Ecto neural progenitor cell (in vitro differentiated cells): ENCODE data around the gene SOX15.
"Not testable (repeated sequence)": the region's sequence is repeated elsewhere in the genome, so short reads cannot be mapped to it uniquely, and the experiment has no call there.

Source experiments
- DNase-seq: peaks from one replicate; pipeline ENCODE4 v3.0.0-alpha.2; 2018; ENCODE audit warnings: low spot score

The SOX15 gene

DNA sequence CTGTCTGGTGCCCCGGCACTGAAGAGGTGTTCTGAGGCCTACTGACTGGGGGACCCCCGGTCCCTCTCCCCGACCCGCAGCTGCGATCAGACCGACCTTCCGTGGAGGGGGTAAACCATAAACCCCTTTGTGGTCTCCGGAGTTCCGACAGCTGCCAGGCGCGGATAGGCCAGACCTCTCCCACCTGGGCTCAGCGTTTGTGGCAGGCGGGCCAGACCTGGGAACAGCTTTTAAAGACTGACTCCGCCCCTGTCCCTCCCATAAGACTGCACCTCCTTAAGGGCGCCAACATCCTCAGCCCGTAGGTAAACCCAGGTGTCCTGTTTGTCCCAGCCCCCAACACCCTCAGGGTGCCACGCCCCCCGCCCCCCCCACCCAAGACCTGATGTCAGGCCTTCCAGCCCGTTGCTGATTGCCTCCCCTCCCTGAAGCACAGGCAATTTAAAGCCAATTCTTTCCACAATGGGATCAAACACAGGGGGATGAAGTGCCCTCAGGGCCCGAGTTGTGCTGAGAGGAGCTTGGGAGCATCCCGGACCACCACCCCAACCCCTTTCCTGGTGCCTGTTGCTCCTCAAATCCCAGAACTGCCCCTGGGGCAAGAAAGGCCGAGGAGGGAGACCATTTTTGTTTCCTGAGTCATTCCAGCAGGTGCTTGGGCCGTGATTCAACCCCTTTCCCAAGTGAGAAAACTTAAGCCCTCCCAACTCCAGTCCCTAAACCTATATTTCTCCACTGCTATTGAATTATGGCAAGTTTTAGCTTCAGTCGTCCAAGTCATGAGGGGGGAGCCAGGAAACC is at the start of gene SOX15:
Gene SOX15 (minus strand): TSS at position 204 of the 801 bp plus-strand sequence. CDS start 418 bp downstream, outside the sequence.
- peak; percentile 78 for DNase-seq

DNA sequence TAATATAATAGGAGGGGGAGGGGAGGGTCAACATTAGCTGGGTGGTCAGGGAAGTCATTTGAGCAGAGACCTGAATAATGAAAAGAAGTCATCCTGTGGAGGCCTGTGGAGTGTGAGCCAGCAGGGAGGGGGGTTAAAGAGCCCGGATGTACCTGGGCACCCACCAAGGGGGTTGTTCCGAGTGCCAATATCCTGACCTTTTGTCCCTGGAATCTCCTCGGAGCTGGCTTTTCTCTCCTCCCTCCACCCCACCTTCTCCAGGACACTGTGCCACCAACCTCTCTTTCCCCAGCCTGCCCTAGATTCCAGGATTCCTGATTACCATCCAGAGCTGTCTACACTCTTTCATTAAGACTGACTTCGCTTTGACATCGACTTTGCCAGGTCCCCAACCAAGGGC is 46.3 kb upstream of the SOX15 start:
- no peak for DNase-seq

DNA sequence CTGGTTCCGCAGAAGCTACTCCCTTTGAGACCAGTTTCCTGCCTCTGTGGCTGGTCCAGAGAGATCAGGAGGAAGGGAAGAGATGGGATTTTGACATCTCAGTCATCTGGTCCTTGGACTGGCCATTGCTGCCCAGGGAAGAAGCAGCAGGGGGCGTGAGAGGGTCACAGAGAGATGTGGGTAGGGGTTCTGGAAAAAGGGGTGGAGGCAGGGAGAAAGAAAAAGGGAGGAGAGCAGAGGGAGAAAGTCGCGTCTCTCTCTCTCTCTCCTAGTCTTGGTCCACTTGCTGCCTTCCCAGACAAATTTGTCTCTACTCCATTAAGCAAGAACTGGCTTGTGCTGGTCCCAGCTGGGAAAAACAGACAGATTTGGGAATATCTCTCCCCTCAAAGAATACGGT is 44.5 kb upstream of the SOX15 start:
- DNase-seq, result peak; percentile 84

DNA sequence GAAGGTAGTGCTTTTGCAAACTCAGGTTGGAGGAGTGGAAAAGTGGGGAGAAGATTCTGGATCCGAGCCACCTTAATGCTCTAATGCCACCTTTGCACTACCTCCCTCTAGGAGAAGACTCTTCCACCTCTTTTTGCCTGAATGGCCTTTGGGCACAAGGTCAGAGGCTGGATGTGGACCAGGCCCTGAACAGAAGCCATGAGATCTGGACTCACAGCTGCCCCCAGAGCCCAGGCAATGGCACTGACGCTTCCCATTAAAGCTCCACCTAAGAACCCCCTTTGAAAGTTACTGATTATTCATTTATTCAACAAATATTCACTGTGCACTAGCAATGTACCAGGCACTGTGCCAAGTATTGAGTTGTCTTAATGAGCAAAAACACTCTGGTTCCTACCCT is 43.2 kb upstream of the SOX15 start:
- DNase-seq, result no peak

DNA sequence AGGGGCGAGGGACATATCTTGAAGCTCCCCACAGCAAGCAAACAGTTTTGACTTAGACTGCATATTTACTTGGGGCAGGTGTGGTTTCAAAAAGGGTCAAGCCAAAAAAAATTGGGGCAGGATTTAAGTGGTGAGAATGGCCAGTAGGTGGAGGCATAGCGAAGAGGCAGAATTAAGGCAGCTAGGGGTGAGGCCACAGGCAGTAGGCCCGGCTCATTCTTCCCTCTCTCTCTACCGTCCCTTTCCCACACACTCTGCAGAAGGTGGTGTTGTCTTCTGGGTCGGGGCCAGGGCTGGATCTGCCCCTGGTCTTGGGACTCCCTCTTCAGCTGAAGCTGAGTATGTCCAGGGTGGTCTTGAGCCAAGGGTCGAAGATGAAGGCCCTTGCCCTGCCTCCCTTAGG is 42.6 kb upstream of the SOX15 start:
- DNase-seq, result no peak

DNA sequence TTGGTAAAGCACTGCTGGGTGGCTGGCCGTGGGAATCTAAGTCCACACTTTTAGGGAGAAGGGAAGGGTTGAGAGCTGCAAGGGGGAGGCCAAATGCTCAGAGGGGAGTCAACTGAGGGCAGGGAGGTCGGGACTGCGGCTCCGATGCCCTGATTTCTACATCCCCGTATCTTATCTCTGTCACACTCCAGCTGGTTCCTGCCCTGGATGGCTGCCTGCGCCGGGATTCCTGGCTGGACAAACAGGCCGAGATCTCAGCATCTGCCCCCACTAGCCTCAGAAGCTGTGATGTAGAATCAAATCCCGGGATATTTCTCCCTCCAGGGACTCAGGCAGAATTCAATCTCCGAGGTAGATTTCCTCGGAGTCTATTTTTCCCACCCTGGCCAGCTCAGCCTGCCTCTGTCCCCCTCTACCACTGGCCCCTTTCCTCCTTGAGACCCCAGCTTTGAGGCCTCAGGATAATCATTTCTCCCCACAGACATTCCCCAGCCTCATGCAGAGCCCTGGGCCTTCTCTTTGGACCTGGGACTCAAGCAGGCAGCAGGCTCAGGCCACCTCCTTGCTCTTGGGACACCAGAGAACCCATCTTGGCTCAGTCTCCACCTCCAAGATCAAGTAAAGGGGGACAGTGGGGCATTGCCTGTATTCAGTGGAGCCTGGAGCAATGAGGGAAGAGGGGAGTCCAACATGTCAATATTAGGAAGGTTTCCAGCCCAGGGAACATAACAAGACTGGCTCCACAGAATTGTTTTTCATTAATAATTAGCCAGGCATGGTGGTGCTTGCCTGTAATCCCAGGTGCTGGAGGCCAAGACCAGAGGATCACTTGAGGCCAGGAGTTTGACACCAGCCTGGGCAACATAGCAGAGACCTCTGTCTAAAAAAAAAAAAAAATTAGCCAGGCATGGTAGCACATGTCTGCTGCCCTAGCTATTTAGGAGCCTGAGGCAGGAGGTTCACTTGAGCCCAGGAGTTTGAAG is 41.8 kb upstream of the SOX15 start:
- DNase-seq, result no peak

DNA sequence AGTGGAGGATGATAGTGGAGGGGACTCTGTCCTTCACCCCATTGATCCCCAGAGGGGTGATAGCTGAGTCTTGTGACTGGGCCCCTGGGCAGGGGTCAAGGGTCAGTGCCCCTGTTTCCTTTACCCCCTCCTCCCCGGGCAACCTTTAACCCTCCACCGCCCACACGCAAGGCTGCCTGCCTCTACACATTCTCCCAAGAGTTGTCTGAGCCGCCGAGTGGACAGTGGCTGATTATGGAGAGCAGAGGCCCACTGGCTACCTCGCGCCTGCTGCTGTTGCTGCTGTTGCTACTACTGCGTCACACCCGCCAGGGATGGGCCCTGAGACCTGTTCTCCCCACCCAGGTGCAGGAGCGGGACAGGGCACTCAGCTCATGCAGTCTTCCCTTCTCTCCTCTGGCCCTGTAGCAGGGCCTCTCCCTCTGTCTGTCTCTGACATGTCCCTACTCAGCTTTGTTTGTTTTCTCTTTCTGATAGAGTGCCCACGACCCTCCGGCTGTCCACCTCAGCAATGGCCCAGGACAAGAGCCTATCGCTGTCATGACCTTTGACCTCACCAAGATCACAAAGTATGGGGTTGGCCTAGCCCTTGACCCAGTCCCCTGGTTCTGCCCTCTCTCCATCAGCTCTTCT is 40.2 kb upstream of the SOX15 start, which contains the start of gene SHBG:
Gene SHBG (plus strand): TSS at position 197 of the 633 bp plus-strand sequence. CDS start 38 bp downstream, at position 235.
- no peak for DNase-seq

DNA sequence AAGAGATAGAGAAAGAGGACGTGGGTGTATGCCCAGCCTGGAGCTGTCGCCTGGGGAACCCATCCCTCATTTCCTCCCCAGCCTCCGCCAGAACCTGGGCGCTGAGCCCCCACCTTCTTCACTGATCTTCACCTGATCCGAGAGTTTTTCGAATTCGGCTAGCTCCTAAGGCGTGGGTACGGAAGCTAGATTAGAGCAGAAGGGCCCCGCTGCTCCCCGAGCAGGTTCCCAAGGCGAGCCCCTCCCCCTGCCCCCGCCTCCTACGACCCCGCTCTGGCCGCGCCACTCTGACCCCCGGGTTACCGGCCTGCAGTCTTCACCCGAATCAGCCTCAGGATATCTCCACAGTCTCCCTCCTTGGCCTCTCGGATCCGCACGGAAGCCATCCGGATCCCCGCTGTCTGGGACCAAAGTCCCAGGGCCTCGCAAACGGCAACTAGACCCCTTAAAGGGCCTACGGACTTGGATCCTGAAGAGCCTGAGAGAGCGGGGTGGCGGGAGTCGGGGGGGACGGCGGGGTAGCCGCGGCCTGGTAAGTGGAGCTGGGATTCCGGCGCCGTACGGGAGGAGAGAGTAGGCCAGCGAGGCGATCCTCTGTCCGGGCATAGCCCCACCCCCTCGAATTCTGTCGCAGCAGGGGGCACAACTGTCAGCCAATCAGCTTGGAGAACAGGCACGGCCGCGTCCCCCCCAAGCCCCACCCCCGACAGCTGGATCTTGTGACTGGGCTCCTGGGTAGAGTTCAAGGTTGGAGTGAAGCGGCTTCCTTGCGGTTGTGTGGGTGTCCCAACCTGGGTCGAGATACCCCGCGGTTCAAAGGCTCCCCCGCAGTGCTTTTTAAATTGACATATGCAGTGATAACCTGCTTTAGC is 37.6 kb upstream of the SOX15 start, which contains the start of gene SAT2:
Gene SAT2 (minus strand): TSS at position 572 of the 872 bp plus-strand sequence. CDS start 186 bp downstream, at position 386.
- DNase-seq, result peak; percentile 99

DNA sequence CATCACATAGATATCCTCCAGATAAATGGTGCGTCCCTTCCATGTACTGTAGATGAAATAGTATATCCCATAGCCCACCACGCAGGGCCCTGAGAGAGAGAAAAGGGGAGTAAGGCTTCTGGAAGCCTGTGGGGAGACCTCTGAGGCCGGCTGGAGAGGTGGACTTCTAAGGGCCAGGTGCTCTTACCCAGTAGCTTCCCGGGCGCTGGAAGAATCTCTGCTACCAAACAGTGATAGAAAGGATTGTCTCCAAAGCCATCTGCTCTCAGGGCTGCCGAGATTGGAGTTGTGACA is 37.0 kb upstream of the SOX15 start:
- DNase-seq, result no peak

DNA sequence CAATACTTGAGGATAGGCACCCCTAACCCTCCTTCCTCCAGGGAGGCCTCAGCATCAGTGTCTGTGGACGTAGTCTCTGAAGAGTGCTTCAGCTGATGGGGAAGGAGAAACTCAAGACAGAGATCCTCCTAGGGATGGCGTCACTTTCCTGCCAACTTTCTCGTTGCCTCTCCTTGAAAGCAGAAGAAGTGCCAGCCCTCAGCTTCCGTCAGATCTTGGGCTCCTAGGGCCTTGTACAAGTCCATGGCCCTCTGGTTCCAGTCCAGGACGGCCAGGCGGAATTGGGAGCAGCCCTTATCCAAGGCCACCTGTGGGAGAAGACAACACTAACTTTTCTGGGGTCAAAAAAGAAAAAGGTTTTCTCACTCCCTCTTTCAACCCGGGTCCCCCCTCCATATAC is 36.4 kb upstream of the SOX15 start:
- no peak for DNase-seq

DNA sequence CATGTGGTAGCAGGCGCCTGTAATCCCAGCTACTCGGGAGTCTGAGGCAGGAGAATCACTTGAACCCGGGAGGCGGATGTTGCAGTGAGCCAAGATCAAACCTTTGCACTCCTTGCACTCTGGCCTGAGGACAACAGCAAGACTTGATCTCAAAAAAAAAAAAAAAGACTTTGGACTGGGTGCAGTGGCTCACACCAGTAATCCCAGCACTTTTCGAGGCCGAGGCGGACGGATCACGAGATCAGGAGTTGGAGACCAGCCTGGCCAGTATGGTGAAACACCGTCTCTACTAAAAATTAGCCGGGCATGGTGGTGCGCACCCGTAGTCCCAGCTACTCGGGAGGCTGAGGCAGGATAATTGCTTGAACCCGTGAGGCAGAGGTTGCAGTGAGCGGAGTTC is 35.9 kb upstream of the SOX15 start:
- not testable (repeated sequence) for DNase-seq

DNA sequence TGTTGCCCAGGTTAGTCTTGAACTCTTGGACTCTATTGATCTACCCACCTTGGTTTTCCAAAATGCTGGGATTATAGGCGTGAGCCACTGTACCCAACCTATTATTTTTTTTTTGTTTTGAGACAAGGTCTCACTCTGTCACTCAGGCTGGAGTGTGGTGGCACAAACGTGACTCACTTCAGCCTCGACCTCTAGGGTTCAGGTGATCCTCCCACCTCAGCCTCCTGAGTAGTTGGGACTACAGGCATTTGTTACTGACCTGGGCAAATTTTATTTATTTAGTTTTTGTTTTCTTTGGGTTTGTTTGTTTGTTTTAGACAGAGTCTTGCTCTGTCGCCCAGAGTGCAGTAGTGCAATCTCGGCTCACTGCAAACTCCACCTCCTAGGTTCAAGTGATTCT is 33.8 kb upstream of the SOX15 start:
- DNase-seq, result no peak

DNA sequence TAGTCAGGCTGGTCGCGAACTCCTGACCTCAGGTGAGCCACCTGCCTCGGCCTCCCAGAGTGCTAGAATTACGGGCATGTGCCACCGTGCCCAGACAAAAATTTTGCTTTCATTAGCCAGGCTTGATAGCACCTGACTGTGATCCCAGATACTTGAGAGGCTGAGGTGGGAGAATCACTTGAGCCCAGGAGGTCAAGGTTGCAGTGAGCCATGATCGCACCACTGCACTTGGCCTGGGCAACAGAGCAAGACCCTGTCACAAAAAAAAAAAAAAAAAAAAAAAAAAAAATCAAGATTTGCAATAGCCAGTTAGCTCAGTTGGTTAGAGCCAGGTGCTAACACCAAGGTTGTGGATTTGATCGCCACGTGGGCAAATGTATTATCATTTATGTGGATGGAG is 30.9 kb upstream of the SOX15 start:
- DNase-seq, result no peak

DNA sequence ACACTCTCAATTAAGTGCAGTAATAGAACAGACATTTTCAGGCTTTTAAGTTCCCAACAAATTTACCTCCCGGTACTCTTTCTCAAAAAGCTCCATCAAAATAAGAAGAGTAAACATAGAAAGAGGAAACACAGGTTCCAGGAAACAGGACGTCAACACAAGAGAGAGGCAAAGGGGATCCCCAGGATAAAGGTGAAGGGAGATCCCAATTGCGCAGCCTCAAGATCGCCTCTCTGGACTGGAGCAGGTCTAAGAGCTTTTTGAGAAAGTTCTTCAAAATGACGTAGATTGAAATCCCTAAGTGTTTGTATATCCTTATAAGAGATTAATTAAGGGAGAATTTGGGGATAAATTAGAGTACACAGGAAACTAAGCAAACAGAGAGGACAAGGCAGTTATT is 28.7 kb upstream of the SOX15 start:
- no peak for DNase-seq

DNA sequence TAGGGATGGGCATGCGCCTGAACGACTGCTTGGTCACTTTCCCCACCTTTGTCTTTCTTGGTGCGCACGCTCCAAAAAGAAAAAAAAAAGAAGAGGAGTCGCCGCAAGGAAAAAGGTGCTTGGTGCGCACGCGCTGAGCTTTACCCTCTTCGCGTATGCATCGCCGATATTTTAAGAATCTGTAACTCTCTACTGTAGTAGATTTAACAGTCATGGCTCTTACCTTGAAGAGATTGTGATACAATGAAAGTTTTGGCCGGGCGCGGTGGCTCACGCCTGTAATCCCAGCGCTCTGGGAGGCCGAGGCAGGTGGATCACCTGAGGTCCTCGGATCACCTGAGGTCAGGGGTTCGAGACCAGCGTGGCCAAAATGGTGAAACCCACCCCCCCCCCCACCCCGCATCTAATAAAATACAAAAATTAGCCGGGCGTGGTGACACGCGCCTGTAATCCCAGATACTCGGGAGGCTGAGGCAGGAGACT is 25.4 kb upstream of the SOX15 start:
- no peak for DNase-seq

DNA sequence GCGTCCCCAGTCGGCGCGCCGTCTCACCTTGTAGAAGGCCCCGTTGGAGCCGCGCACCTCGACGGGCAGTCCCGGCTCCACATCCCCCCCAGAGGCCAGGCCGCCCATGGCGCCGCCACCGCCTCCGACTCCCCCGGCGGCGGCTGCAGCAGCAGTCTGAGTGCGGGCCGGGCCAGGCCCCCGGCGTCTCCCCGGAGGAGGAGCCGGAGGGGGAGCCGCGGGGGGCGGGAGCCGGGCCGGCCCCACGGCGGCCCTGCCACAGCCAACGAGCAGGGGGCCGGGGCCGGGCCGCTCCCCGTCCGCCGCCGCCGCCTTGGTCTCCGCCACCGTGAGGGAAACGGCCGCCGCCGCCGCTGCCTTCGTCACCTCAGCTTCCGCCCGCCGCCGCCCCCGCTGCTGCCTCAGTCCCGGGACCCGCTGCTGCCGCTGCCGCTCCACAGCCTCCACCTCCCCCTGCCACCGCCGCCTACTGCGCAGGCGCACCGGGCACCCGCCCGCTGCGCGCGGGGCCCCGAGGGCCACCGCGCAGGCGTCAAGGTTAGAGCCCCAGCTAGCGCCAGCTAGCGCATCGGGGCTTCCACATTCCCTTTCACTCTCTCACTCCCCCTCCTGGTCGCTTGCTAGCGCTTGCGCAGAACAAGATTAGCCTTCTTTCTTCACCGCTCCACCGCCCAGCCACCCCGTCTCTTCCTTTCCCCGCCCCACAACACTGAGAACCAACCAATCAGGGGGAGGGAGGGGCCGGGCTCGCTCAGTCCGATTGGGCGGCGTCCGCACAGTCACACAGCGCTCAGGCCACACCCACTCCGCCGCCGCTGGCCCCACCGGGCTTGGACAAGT is 24.8 kb upstream of the SOX15 start, which contains the start of gene FXR2:
Gene FXR2 (minus strand): TSS at position 473 of the 840 bp plus-strand sequence. CDS start 365 bp downstream, at position 108.
- peak; percentile 100 for DNase-seq

DNA sequence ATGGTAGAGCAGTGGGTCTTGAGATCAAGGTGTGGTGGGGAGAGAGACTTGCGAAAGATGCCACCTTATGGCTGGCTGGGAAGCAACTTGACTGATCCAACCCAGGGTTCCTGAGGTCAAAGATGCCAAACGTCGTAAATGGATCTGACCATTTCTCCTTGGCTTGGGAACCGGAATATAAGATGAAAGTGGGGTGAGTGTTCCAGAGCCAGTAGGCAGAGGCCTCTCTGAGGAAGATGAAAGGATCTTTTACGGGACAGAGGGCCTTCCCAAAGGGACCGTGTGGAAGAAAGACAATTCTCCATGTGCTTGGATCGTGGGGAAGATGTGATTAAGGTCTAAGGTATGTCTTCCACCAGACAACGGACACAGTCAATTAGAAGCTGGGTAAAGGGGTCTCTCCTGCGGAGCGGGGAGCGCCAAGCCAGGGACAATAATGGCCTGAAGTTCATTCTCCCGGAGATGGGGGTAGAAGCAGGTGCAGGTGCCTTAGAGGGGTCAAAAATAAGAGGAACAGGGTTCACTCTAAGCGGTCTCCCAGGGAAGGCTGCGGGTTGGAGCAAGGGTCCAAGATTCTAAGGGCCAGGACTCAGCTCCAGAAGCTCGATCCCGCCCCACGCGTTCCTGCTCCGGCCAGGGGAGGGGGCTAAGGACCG is 24.0 kb upstream of the SOX15 start:
- DNase-seq, result no peak

DNA sequence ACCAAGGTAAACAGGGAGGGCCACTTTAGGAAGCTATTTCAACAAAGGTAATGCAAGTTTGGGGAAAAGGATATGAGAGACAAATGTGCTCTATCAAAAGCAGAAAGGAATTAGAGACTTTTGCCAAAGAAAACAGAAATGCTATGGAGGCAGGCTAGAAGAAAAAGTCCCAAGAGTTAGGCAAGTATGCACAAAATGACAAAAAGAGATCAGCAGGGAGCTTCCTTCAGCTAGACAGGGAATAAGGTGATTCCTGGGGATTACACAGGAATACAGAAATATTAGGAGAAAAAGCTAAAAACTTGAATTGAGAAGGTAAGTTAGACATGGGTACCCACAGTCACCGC is 22.4 kb upstream of the SOX15 start:
- no peak for DNase-seq

DNA sequence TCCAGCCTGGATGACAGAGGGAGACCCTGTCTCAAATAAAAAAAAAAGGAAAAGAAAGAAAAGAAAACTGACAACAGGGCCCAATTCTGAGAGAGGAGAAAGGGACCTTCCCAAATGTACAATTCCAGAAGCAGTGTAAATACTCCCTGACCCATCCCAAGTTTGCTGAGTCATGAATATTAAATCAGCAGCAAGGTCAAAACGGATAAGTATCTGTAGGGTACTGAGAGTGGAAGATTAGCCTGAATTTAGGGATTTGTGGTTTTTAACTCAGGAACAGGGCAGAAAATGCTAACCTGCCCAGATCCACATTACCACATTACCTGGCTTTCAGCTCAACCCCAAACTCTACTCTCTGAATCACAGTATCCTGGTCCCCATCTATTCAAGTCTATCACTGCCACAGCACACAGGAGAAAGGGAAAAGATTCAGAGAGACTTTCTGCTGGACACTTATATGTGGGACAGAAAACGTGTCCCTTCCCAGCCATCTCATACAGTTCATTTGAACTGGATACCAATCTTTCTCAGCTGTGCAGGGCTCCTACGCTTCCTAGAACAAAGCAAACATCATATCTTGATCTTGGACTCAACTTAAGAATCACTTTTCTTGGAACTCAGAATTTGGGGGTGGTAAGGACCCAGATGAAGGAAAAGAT is 21.9 kb upstream of the SOX15 start:
- DNase-seq, result no peak
